Suprapubic skin (tissue), 4 donors: ENCODE results near the gene KLHL29. TPM values are rescaled to one million over a fixed set of nuclear protein-coding genes. Genes with fewer than 3 reads are reported as not detected.

Experiments used
- DNase-seq, 2 donors: peaks; one replicate each; pipeline ENCODE4 v3.0.0-alpha.2; 2019; ENCODE audit warnings: low spot score in 2 of 2
- H3K27ac ChIP-seq: fragments of 200-600 bp; sonication (generic); one replicate; pipeline ENCODE4 v1.5.1; 2019
- H3K27me3 ChIP-seq: fragments of 200-600 bp; sonication (generic); one replicate; pipeline ENCODE4 v1.5.1; 2019
- H3K36me3 ChIP-seq: fragments of 200-600 bp; sonication (generic); one replicate; pipeline ENCODE4 v1.5.1; 2019
- H3K4me1 ChIP-seq: fragments of 200-600 bp; sonication (generic); one replicate; pipeline ENCODE4 v1.5.1; 2019
- H3K4me3 ChIP-seq: fragments of 200-600 bp; sonication (generic); one replicate; pipeline ENCODE4 v1.5.1; 2019; ENCODE audit warnings: mild to moderate bottlenecking
- H3K9me3 ChIP-seq: fragments of 200-600 bp; sonication (generic); one replicate; pipeline ENCODE4 v1.5.1; 2019
- CTCF ChIP-seq, 2 donors: fragments of 200-600 bp in 1 of 2; fragments of 450-650 bp in 1 of 2; sonication (generic) in 1 of 2; IDR thresholded peaks; one replicate each; pipeline ENCODE4 v1.5.1; 2016 to 2019; ENCODE audit warnings: antibody characterized with exemption in 2 of 2, mild to moderate bottlenecking in 1 of 2, moderate library complexity in 1 of 2
- EP300 ChIP-seq: sonication (generic); formaldehyde crosslinking; IDR thresholded peaks from one replicate; pipeline ENCODE4 v1.6.1; 2017; ENCODE audit warnings: antibody characterized with exemption
- POLR2A ChIP-seq, 2 donors: fragments of 450-650 bp; IDR thresholded peaks; one replicate each; pipeline ENCODE4 v1.6.1; 2017; ENCODE audit warnings: antibody characterized with exemption in 2 of 2, mild to moderate bottlenecking in 2 of 2, moderate library complexity in 2 of 2
- POLR2AphosphoS5 ChIP-seq, 3 donors: sonication (generic); formaldehyde crosslinking; IDR thresholded peaks; one replicate each; pipeline ENCODE4 v1.6.1; 2017; ENCODE audit warnings: antibody characterized with exemption in 3 of 3
- WGBS: methylation state at CpG from one replicate; pipeline ENCODE4 v1.1.5; 2018; 5-methylcytosine and 5-hydroxymethylcytosine counted together
- total RNA-seq, 4 donors: library from RNA; depleted of rRNA; stranded (reverse); fragments of >200 nt; gene quantifications; one replicate each; pipeline ENCODE4 v1.1.0, GENCODE V29; 2016

The KLHL29 gene
- total RNA-seq, 4 donors from 2014 or later: 17.1 to 30.8 (median 20.7) TPM

GRCh38 chr2:23753291-23754010, 368.5 kb downstream of the KLHL29 start:
- peaks cover 30% of the 10 kb centered on the region for H3K36me3 ChIP-seq
- TF ChIP-seq EP300 (no peak), POLR2A (IDR thresholded peaks at IDR 0.05) (no peak), CTCF (IDR thresholded peaks at IDR 0.05) (no peak)
- WGBS: 97% methylated on average over 4 of the region's 4 CpGs

GRCh38 chr2:23754970-23755369, 370.0 kb downstream of the KLHL29 start:
- DNase-seq: no peak
- Histone ChIP-seq H3K36me3 (peaks cover 31% of the 10 kb centered on the region), H3K27me3 (no peaks in the 10 kb centered on the region), H3K9me3 (no peaks in the 10 kb centered on the region), H3K4me1 (no peaks in the 10 kb centered on the region), H3K4me3 (no peak overlapping the region), H3K27ac (no peak overlapping the region)
- TF ChIP-seq CTCF (IDR thresholded peaks at IDR 0.05) (no peak), POLR2A (IDR thresholded peaks at IDR 0.05) (no peak), EP300 (no peak)

More at GRCh38 chr2:23753291-23754010, 368.5 kb downstream of the KLHL29 start:
- Histone ChIP-seq H3K27me3 (no peaks in the 10 kb centered on the region), H3K27ac (no peak overlapping the region), H3K4me3 (no peak overlapping the region), H3K4me1 (no peaks in the 10 kb centered on the region), H3K9me3 (no peaks in the 10 kb centered on the region)
- no peak for DNase-seq

GRCh38 chr2:23756593-23757292, 371.8 kb downstream of the KLHL29 start:
- Histone ChIP-seq H3K9me3 (no peaks in the 10 kb centered on the region), H3K36me3 (peaks cover 15% of the 10 kb centered on the region), H3K4me3 (no peak overlapping the region), H3K27me3 (no peaks in the 10 kb centered on the region), H3K4me1 (no peaks in the 10 kb centered on the region), H3K27ac (no peak overlapping the region)
- no peak for DNase-seq
- TF ChIP-seq EP300: no peak
- no peak for TF ChIP-seq POLR2A (IDR thresholded peaks at IDR 0.05)
- TF ChIP-seq POLR2AphosphoS5 (IDR thresholded peaks at IDR 0.05): no peak
- TF ChIP-seq CTCF (IDR thresholded peaks at IDR 0.05): no peak
- 58% methylated on average over 7 of the region's 7 CpGs for WGBS

- 92% methylated on average over 6 of the region's 6 CpGs for WGBS
Observed at GRCh38 chr2:23757686-23758433, 372.9 kb downstream of the KLHL29 start.

More at GRCh38 chr2:23757686-23758433, 372.9 kb downstream of the KLHL29 start:
- H3K4me3 ChIP-seq: no peak overlapping the region
- H3K4me1 ChIP-seq: no peaks in the 10 kb centered on the region
- H3K36me3 ChIP-seq: peaks cover 12% of the 10 kb centered on the region
- TF ChIP-seq POLR2A (IDR thresholded peaks at IDR 0.05) (no peak), EP300 (no peak), POLR2AphosphoS5 (IDR thresholded peaks at IDR 0.05) (no peak)
- H3K9me3 ChIP-seq: no peaks in the 10 kb centered on the region
- DNase-seq: no peak
- no peaks in the 10 kb centered on the region for H3K27me3 ChIP-seq
- no peak overlapping the region for H3K27ac ChIP-seq
